GM18502 (cell line): Measurements from ENCODE around the gene SYNGR1.
"Not testable (repeated sequence)": the region's sequence is repeated elsewhere in the genome, so short reads cannot be mapped to it uniquely, and the experiment has no call there.

Experiments used
- ATAC-seq: cut with Tn5 transposase; IDR thresholded peaks from one replicate; pipeline ENCODE4 v1.9.1; 2021; ENCODE audit warnings: mild to moderate bottlenecking; ENCODE audit not compliant: unreplicated experiment, poor library complexity

Gene SYNGR1

DNA sequence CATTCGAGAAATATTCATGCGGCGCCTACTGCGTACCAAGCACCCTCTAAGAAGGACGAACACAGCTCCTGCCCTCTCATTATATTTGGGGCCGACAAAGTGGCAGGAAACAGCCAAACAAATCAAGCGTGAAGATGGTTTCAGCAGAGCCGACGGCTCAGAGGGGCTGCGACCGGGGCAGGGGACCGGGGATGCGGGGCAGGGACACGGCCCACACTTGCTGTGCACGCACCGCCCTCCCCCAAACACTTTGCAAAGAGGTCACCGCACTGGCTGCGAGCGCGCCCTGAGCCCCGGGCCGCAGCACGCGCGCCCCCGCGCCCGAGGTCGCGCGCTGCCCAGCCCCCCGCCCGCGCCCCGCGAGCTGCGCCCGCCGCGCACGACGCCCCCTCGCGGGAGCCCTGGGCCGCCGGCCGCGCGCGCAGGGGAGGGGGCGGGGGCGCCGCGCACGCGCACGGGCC lies 255 bp upstream of the SYNGR1 start:
- ATAC-seq, result no peak

DNA sequence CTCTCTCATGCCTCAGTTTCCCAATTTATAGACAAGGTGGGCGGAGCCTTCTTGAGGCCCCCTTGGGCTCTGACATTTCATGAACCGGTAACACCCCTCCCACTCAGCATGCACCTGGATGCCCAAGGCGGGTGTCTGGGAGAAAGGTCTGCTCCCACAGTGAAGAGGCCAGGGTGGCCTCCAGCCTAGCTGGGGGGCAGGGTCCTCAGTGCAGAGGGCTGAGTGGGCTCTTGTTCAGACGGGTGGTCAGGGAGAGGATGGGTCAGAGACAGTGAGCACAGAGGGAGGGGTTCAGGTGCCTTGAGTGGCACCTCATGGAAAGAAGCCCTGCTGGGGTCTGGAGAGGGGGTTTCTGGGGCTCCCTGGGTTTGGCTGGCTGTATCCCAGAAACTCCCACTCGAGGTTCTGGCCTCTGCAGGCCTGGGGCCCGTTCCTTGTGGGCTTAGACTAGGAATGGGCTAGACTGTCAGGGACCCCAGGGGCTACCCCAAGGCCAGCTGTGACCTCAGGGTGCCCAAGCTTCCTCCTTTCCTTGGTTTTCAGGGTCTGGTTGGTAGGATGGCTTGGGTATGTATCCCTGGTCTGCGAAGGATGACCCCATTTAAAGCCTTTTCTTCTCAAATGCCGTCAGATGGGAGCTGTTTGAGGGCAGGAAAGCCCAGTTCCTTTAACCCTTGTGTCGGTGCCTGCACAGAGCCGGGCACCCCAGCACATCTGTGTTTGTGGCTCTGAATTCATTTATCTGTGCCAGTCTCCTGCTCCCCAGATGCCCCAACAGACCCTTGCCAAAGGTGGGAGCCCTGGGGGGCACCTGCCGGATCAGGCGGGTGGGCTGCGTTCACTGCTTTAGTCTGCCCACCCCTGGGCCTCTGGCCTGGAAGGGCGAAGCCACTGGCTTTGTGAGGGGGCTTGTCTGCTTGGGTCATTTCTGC lies 1.2 kb downstream of the SYNGR1 start:
- no peak for ATAC-seq

GRCh38 chr22:39351689-39352214 lies 2.0 kb downstream of the SYNGR1 start:
- no peak for ATAC-seq

DNA sequence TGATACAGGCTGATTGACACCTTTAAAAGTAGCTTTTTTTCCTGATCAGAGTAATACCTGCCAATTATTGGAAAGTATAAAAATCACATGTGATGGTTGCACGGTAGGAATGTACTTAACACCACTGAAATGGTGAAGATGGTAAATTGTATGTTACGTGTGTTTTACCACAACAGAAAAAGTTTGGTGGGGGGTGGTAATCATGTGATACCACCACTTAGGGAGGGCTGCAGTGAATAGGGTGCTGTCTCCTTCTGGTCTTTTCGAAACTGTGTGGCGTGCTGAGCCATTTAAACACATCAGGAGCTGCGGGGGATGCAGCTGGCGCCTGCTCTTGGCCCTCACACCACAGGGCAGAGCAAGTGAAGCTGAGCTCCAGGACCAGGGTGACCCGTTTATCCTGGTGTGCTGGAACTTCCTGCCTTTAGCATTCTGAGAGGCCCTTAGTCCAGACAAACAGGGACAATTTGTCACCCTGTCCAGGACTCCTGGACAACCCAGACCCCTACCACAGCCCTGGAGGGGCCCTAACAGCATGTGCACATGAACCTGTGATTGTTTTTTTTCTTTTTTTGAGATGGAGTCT lies 2.6 kb downstream of the SYNGR1 start:
- ATAC-seq, result no peak

GRCh38 chr22:39353346-39353745 lies 3.6 kb downstream of the SYNGR1 start:
- ATAC-seq, result no peak

GRCh38 chr22:39355080-39355479 lies 5.3 kb downstream of the SYNGR1 start:
- ATAC-seq, result no peak

DNA sequence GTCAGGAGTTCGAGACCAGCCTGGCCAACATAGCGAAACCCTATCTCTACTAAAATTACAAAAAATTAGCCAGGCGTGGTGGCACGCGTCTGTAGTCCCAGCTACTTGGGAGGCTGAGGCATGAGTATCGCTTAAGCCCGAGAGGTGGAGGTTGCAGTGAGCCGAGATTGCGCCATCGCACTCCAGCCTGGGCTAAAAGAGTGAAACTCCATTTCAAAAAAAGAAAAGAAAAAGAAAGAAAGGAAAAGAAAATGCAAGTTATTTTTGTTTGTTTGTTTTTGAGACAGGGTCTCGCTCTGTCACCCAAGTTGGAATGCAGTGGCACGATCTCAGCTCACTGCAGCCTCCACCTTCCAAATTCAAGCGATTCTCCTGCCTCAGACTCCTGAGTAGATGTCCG lies 6.0 kb downstream of the SYNGR1 start:
- not testable (repeated sequence) for ATAC-seq

- ATAC-seq, result no peak
Measured at GRCh38 chr22:39356464-39356863, 6.7 kb downstream of the SYNGR1 start.

GRCh38 chr22:39357110-39358108 lies 7.6 kb downstream of the SYNGR1 start:
- ATAC-seq, result not testable (repeated sequence)

- not testable (repeated sequence) for ATAC-seq
Measured at GRCh38 chr22:39358197-39358596, 8.4 kb downstream of the SYNGR1 start.

- no peak for ATAC-seq
Measured at GRCh38 chr22:39359659-39360195, 9.9 kb downstream of the SYNGR1 start.

GRCh38 chr22:39360242-39360641 lies 10.5 kb downstream of the SYNGR1 start:
- no peak for ATAC-seq

- no peak for ATAC-seq
Measured at GRCh38 chr22:39360674-39361413, 11.1 kb downstream of the SYNGR1 start.

GRCh38 chr22:39361496-39361895 lies 11.7 kb downstream of the SYNGR1 start:
- no peak for ATAC-seq

GRCh38 chr22:39362271-39362670 lies 12.5 kb downstream of the SYNGR1 start:
- ATAC-seq, result no peak

GRCh38 chr22:39362932-39363331 lies 13.1 kb downstream of the SYNGR1 start:
- no peak for ATAC-seq

- no peak for ATAC-seq
Measured at GRCh38 chr22:39363751-39364515, 14.1 kb downstream of the SYNGR1 start.

GRCh38 chr22:39364714-39365491 lies 15.1 kb downstream of the SYNGR1 start:
- no peak for ATAC-seq
